K562 (cell line): ENCODE measurements around the gene FRMPD2. TPM values are rescaled to one million over a fixed set of nuclear protein-coding genes. Genes with fewer than 3 reads are reported as not detected.

Source experiments
- ATAC-seq: fragments of 200-7000 bp; cut with Tn5 transposase; 3 replicates; pipeline ENCODE4 v1.9.1; 2020; ENCODE audit warnings: moderate library complexity
- BruUV-seq: library from RNA; stranded (reverse); fragments of 400-500 nt; replicated peaks from 2 replicates; lab custom pipeline; 2021; lab: Mats Ljungman, UMichigan
- CTCF ChIA-PET: fragments of 300-600 bp; formaldehyde crosslinking; extraction: SDS; loops from one replicate; lab custom pipeline; 2021; ENCODE audit warnings: low intra/inter-chr PET ratio; lab: Yijun Ruan, JAX
- POLR2A ChIA-PET: fragments of 300-600, 350-650 bp; sonication (Branson Sonifier 250); formaldehyde crosslinking; extraction: SDS; loops from one replicate; lab custom pipeline; 2021; ENCODE audit warnings: antibody characterized with exemption, inconsistent platforms; lab: Yijun Ruan, JAX
- DNase-seq, 4 experiments: peaks; one replicate each; pipeline versions ENCODE4 v3.0.0 to v3.0.0-alpha.2; 2011 to 2018; ENCODE audit warnings: low spot score in 3 of 4, mixed read lengths in 3 of 4; ENCODE audit errors: extremely low read depth in 1 of 4
- FAIRE-seq: peaks from 2 replicates; lab custom pipeline; 2011; peaks lifted over from hg19 to GRCh38; lab: Jason Lieb, UNC
- H2AFZ ChIP-seq: 2 replicates; pipeline ENCODE4 v1.6.0; 2011; ENCODE audit warnings: low read depth, low read length, control low read depth, inconsistent platforms
- H3K27ac ChIP-seq: fragments of 200-600 bp; 3 replicates; pipeline ENCODE4 v1.8.0; 2011; ENCODE audit warnings: low read depth, mild to moderate bottlenecking, control low read depth, inconsistent platforms, low read length, moderate library complexity, mixed read lengths; ENCODE audit errors: extremely low read depth
- H3K27me3 ChIP-seq, 2 experiments: fragments of 300-600 bp in 1 of 2; 2 replicates in 1 of 2; 3 replicates in 1 of 2; pipeline versions ENCODE4 v1.6.0 to v1.8.0; 2011; ENCODE audit warnings: inconsistent platforms in 2 of 2, low read length in 2 of 2, mild to moderate bottlenecking in 1 of 2, mixed read lengths in 1 of 2, moderate library complexity in 1 of 2; ENCODE audit not compliant: control insufficient read depth in 2 of 2, insufficient read depth in 2 of 2
- H3K36me3 ChIP-seq: fragments of 300-600 bp; 3 replicates; pipeline ENCODE4 v1.8.0; 2011; ENCODE audit warnings: mild to moderate bottlenecking, low read length, inconsistent platforms; ENCODE audit not compliant: control insufficient read depth, insufficient read depth
- H3K4me1 ChIP-seq, 2 experiments: fragments of 200-600 bp in 1 of 2; replicated peaks in 1 of 2; 2 replicates in 1 of 2; 3 replicates in 1 of 2; pipeline versions ENCODE4 v1.5.1 to v1.8.0; 2011; ENCODE audit warnings: inconsistent platforms in 2 of 2, low read length in 2 of 2, mild to moderate bottlenecking in 1 of 2, mixed read lengths in 1 of 2, moderate library complexity in 1 of 2; ENCODE audit not compliant: control insufficient read depth in 2 of 2, insufficient read depth in 2 of 2
- H3K4me2 ChIP-seq: 2 replicates; pipeline ENCODE4 v1.6.1; 2011; ENCODE audit warnings: low read length, control low read depth, inconsistent platforms, mixed read lengths; ENCODE audit not compliant: insufficient read depth
- H3K4me3 ChIP-seq: fragments of 200-600 bp; sonication (generic), shearing (Covaris generic); 2 replicates; pipeline ENCODE4 v1.5.1; 2016; ENCODE audit warnings: control low read depth, inconsistent platforms
- H3K79me2 ChIP-seq: fragments of 200-600 bp; 3 replicates; pipeline ENCODE4 v1.8.0; 2011; ENCODE audit warnings: low read length, inconsistent platforms; ENCODE audit not compliant: control insufficient read depth, insufficient read depth
- H3K9ac ChIP-seq, 2 experiments: 2 replicates each; pipeline versions ENCODE4 v1.6.0 to v1.6.1; 2011; ENCODE audit warnings: low read depth in 2 of 2, low read length in 2 of 2, control low read depth in 1 of 2, inconsistent platforms in 1 of 2, mild to moderate bottlenecking in 1 of 2, mixed read lengths in 1 of 2; ENCODE audit not compliant: insufficient read depth in 1 of 2
- H3K9me1 ChIP-seq: one replicate; pipeline ENCODE4 v1.6.0; 2011; ENCODE audit warnings: inconsistent platforms, mild to moderate bottlenecking, low read length, moderate library complexity; ENCODE audit not compliant: control insufficient read depth, insufficient read depth
- H3K9me3 ChIP-seq: replicated peaks from 2 replicates; pipeline ENCODE4 v1.5.1; 2011; ENCODE audit warnings: low read depth, low read length, inconsistent platforms; ENCODE audit not compliant: control insufficient read depth, insufficient read depth
- H4K20me1 ChIP-seq: replicated peaks from 2 replicates; pipeline ENCODE4 v1.6.1; 2011; ENCODE audit warnings: low read length, inconsistent platforms, mixed read lengths; ENCODE audit not compliant: control insufficient read depth, insufficient read depth
- CBFA2T2 ChIP-seq: fragments of 450-650 bp; conservative IDR thresholded peaks from 2 replicates; pipeline ENCODE4 v1.6.1; 2017; ENCODE audit warnings: mild to moderate bottlenecking
- CBFA2T3 ChIP-seq: fragments of 450-650 bp; IDR thresholded peaks from 2 replicates; pipeline ENCODE4 v1.6.1; 2017
- CGGBP1 ChIP-seq: fragments of 250-450 bp; sonication (Bioruptor Pico); IDR thresholded peaks from 2 replicates; pipeline ENCODE4 v1.9.0; 2021; ENCODE audit warnings: mild to moderate bottlenecking
- E4F1 ChIP-seq: fragments of 250-450 bp; sonication (Bioruptor Pico); IDR thresholded peaks from 2 replicates; pipeline ENCODE4 v1.5.0; 2021; ENCODE audit warnings: mild to moderate bottlenecking, borderline replicate concordance
- KDM1A ChIP-seq, 2 experiments: fragments of 450-650 bp; IDR thresholded peaks; 2 replicates each; pipeline ENCODE4 v1.6.1; 2016; ENCODE audit warnings: mild to moderate bottlenecking in 2 of 2
- MECOM ChIP-seq: fragments of 250-450 bp; sonication (Bioruptor Pico); IDR thresholded peaks from 2 replicates; pipeline ENCODE4 v1.8.0; 2022; ENCODE audit warnings: inconsistent platforms
- NELFE ChIP-seq: IDR thresholded peaks from 2 replicates; pipeline ENCODE4 v1.6.1; 2011; ENCODE audit warnings: mild to moderate bottlenecking; ENCODE audit not compliant: insufficient read depth, insufficient read length
- NRF1 ChIP-seq, 2 experiments: fragments of 450-650 bp; IDR thresholded peaks in 1 of 2; conservative IDR thresholded peaks in 1 of 2; 2 replicates each; pipeline ENCODE4 v1.6.1; 2014; ENCODE audit warnings: mild to moderate bottlenecking in 2 of 2
- RAD21 ChIP-seq, 2 experiments: fragments of 250-450 bp in 1 of 2; fragments of 450-650 bp in 1 of 2; sonication (Bioruptor Pico) in 1 of 2; formaldehyde crosslinking in 1 of 2; IDR thresholded peaks in 1 of 2; conservative IDR thresholded peaks in 1 of 2; 2 replicates each; pipeline versions ENCODE4 v1.4.0 to v1.8.0; 2020 to 2022; ENCODE audit warnings: mild to moderate bottlenecking in 2 of 2, moderate library complexity in 1 of 2
- RBBP5 ChIP-seq: fragments of 200-600 bp; sonication (generic); IDR thresholded peaks from 2 replicates; pipeline ENCODE4 v1.6.1; 2012; ENCODE audit warnings: borderline replicate concordance, mild to moderate bottlenecking, low read length, control low read depth, inconsistent platforms; ENCODE audit not compliant: insufficient read depth, poor library complexity, severe bottlenecking
- SLC30A9 ChIP-seq: fragments of 250-450 bp; sonication (Bioruptor Pico); IDR thresholded peaks from 2 replicates; pipeline ENCODE4 v1.8.0; 2022; ENCODE audit warnings: mild to moderate bottlenecking, moderate library complexity
- SMARCE1 ChIP-seq: fragments of 450-650 bp; IDR thresholded peaks from 2 replicates; pipeline ENCODE4 v1.7.1; 2016; ENCODE audit warnings: mild to moderate bottlenecking
- SOX6 ChIP-seq: fragments of 450-650 bp; IDR thresholded peaks from 2 replicates; pipeline ENCODE4 v1.6.1; 2014; ENCODE audit warnings: mild to moderate bottlenecking
- TBP ChIP-seq: optimal IDR thresholded peaks from 2 replicates; pipeline ENCODE3; 2011; ENCODE audit warnings: low read depth, low read length, improper control_type of control experiment
- ZEB2 ChIP-seq: fragments of 450-650 bp; IDR thresholded peaks from 2 replicates; pipeline ENCODE4 v1.6.1; 2016
- ZKSCAN1 ChIP-seq: fragments of 150-350 bp; IDR thresholded peaks from 2 replicates; pipeline ENCODE4 v1.6.1; 2016; ENCODE audit warnings: low read depth, low read length
- ZNF175 ChIP-seq: fragments of 200-800 bp; sonication (Bioruptor generic); IDR thresholded peaks from 2 replicates; pipeline ENCODE4 v1.6.1; 2016; ENCODE audit warnings: low read depth, mild to moderate bottlenecking, missing genetic modification characterization, missing compliant biosample characterization
- WGBS: fragments of 100-300 bp; shearing (Covaris generic); methylation state at CpG from one replicate; pipeline ENCODE4 v1.1.6; 2016; ENCODE audit warnings: low coverage, mixed read lengths; ENCODE audit not compliant: insufficient coverage; ENCODE audit errors: missing lambda C conversion rate; 5-methylcytosine and 5-hydroxymethylcytosine counted together
- in situ Hi-C: fragments of 300-500 bp; cut with MboI; formaldehyde crosslinking; loops from 4 replicates; pipeline ENCODE4 v1.15.0; 2018; ENCODE audit warnings: inconsistent platforms, mixed read lengths
- intact Hi-C: fragments of 100-400 bp; cut with micrococcal nuclease; formaldehyde crosslinking; loops from 2 replicates; pipeline ENCODE4 v1.14.2; 2022
- polyA plus RNA-seq, 8 experiments: library from polyadenylated mRNA; depleted of rRNA in 4 of 8; stranded (reverse) in 5 of 8; unstranded in 3 of 8; fragments of >200 nt; fragmentation: Nextera tagmentation in 2 of 8; fragmentation: Illumina TruSeq in 1 of 8; extraction: Ambion mirVana in 2 of 8; extraction: Trizol in 1 of 8; gene quantifications; 2 replicates each; pipeline versions ENCODE4 v1.2.1 to v1.2.3, GENCODE V29; 2011 to 2014; ENCODE audit warnings: inconsistent platforms in 1 of 8, missing spikeins in 1 of 8
- total RNA-seq, 7 experiments: library from RNA; depleted of rRNA in 6 of 7; stranded (reverse); fragments of >200 nt in 6 of 7; fragmentation: Illumina TruSeq in 2 of 7; extraction: Trizol in 2 of 7; gene quantifications; 2 replicates each; pipeline versions ENCODE4 v1.2.1 to v1.2.3, GENCODE V29; 2011 to 2021; ENCODE audit warnings: low replicate concordance in 1 of 7
- TF ChIP-seq, protein P1 (sequence below): sonication (generic); formaldehyde crosslinking; IDR thresholded peaks from 2 replicates; pipeline ENCODE4 v1.8.1; 2023; ENCODE audit warnings: mild to moderate bottlenecking, missing genetic modification reagents

Gene FRMPD2
- total and polyA plus RNA-seq, 9 of the 15 experiments (the other 6 are each of a cell fraction or from before 2014, with no cell fraction given), result 0.12 to 0.95 (median 0.33) TPM

DNA sequence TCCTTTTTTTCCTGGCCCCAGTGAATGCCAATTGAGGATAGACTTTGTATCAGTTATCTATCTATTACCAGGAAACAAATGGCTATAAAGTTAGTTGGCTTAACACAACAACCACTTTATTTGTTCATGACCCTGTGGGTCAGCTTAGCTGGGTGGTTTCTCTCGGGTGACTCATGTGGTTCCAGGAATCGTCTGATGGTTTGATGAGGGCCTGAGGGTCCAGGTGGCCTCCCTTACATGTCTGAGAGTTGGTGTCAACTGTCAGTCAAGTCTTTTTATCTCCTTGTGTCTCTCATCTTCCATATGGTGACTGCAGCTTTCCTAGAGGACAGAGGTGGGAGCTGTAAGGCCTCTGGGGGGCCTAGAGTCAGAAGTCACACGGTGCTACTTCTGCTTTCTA is 16.7 kb upstream of the FRMPD2 start (continued):
- TF ChIP-seq, protein P1, sequence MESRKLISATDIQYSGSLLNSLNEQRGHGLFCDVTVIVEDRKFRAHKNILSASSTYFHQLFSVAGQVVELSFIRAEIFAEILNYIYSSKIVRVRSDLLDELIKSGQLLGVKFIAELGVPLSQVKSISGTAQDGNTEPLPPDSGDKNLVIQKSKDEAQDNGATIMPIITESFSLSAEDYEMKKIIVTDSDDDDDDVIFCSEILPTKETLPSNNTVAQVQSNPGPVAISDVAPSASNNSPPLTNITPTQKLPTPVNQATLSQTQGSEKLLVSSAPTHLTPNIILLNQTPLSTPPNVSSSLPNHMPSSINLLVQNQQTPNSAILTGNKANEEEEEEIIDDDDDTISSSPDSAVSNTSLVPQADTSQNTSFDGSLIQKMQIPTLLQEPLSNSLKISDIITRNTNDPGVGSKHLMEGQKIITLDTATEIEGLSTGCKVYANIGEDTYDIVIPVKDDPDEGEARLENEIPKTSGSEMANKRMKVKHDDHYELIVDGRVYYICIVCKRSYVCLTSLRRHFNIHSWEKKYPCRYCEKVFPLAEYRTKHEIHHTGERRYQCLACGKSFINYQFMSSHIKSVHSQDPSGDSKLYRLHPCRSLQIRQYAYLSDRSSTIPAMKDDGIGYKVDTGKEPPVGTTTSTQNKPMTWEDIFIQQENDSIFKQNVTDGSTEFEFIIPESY, result no peak
- TF ChIP-seq SOX6, result peak; percentile 57; the same call in 1 of the 2 replicates
- TF ChIP-seq CBFA2T3, result peak; percentile 56
- no peak for TF ChIP-seq RAD21 (CRISPR knock-in tag; conservative IDR thresholded peaks at IDR 0.05 in 1 of 2, IDR thresholded peaks at IDR 0.05 in 1 of 2)
- TF ChIP-seq CBFA2T2, result peak; percentile 34; the same call in 1 of the 2 replicates
- TF ChIP-seq SMARCE1, result 0 out of 2 replicates have a peak, but pooled peaks have one; percentile 22
- TF ChIP-seq MECOM, result peak; percentile 88
- TF ChIP-seq KDM1A (IDR thresholded peaks at IDR 0.05), result peak in 1 of 2 experiments; percentile 39; a peak in 1 of 4 replicates
- TF ChIP-seq ZEB2, result peak; percentile 79
- TF ChIP-seq, all 486 proteins: peak for 18

DNA sequence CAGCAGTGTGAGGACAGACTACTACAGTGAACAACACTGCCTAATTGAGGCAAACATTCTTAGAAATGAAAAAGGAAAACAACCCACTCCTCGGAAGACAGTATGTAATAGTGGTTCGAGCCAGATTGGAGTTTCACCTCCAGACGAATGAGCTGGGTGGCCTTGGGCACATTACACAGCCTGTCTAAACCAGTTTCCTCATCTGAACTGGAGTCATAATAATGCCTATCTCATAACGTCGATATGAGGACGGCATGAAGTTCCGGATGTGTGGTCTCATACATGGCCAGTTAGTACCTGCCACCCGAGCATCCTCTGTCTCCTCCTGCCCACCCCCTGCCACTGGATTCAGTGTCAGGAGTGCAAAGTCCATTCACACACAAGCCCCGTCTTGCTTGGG is 15.8 kb upstream of the FRMPD2 start:
- Histone ChIP-seq H4K20me1 (no peaks in the 10 kb centered on the region), H3K4me3 (no peak overlapping the region), H3K9me1 (no peaks in the 10 kb centered on the region), H3K27ac (no peak overlapping the region), H3K4me2 (no peak overlapping the region), H3K9ac (no peak overlapping the region), H3K27me3 (peaks cover 2 to 11% of the 10 kb centered on the region in 2 experiments; a peak in 4 of 5 replicates), H3K4me1 (peaks cover 3 to 18% of the 10 kb centered on the region in 2 experiments; a peak in 4 of 5 replicates), H3K9me3 (no peaks in the 10 kb centered on the region), H3K36me3 (no peaks in the 10 kb centered on the region), H3K79me2 (no peaks in the 10 kb centered on the region), H2AFZ (peak overlapping the region; percentile 80; the same call in 1 of the 2 replicates)
- no peak for FAIRE-seq
- ATAC-seq, result no peak; the same call in 2 of the 3 replicates
- in situ Hi-C loops, result no loop called here
- DNase-seq, result no peak
- POLR2A ChIA-PET, result interaction anchor here (0.6 to 1.7 kb wide), 5 partner anchors 10 to 316 kb away, joined by 3 to 5 read pairs (median 3); no protein-coding TSS in a partner anchor
- WGBS, result 52% methylated on average over 9 of the region's 9 CpGs
- BruUV-seq, result no TSS peak
- CTCF ChIA-PET, result interaction anchor here (1.6 kb wide), 1 partner anchor 75 kb away, joined by 10 read pairs; no protein-coding TSS in a partner anchor
- intact Hi-C loops, result no loop called here
- TF ChIP-seq NELFE (no peak), ZKSCAN1 (no peak), NRF1 (conservative IDR thresholded peaks at IDR 0.05 in 1 of 2, IDR thresholded peaks at IDR 0.05 in 1 of 2) (no peak), E4F1 (no peak), CGGBP1 (no peak), RBBP5 (peak; percentile 30), SLC30A9 (no peak), TBP (no peak), ZNF175 (CRISPR knock-in tag) (no peak)
